Measurements from ENCODE around the gene MMP13.
"Not testable (repeated sequence)": the region's sequence is repeated elsewhere in the genome, so short reads cannot be mapped to it uniquely, and the experiment has no call there.

Gene MMP13

GRCh38 chr11:102955624-102956023 is at the start of gene MMP13:
Gene MMP13, minus strand, starts transcription at chr11:102955732. Its CDS starts 27 bp downstream, at chr11:102955705.
- no peak for DNase-seq (ENCODE audit: low spot score)

GRCh38 chr11:103004234-103004633 is 48.7 kb upstream of the MMP13 start:
- not testable (repeated sequence) for DNase-seq (ENCODE audit: low spot score)

GRCh38 chr11:102994105-102994504 is 38.6 kb upstream of the MMP13 start:
- no peak for DNase-seq (ENCODE audit: low spot score)

DNA sequence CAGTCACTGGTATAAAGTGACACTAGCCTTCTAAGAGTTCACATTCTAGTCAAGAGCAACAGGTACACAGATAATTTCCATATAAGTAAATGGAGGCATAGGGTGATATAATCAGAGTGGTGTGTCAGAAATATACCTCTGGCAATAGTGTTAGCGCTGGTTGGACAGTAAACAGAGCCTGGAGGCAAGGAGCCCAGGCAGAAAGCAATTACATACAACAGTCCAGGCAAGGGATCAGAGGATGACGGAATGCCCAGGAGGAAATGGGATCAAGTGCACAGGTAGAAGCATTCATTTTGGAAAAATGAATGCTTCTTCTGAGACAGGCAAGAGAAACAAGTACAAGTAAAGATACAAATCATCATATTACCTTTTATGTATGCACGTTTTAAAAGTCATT is 36.2 kb upstream of the MMP13 start:
- no peak for DNase-seq (ENCODE audit: low spot score)

DNA sequence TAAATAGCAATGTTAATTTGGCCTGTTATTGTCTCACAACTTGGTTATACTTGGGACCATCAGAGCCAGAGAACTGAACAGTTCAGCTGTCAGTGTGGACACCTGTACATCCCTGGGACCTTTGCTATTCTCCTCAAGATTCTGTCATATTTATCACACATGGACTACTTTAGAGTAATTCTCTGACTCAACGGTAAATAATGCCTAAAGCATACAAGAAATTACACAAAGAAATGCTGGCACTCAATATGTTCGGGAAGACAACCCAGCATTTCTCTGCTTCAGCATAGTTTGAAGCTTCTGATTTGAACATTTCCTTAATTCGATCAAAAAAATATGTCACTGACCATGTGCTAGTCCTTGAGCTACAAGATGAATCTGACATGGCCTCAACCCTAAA is 34.6 kb upstream of the MMP13 start:
- no peak for DNase-seq (ENCODE audit: low spot score)

GRCh38 chr11:102989379-102990047 is 34.0 kb upstream of the MMP13 start:
- no peak for DNase-seq (ENCODE audit: low spot score)

- no peak for DNase-seq (ENCODE audit: low spot score)
These were observed 31.3 kb upstream of the MMP13 start for GRCh38 chr11:102986815-102987214.

DNA sequence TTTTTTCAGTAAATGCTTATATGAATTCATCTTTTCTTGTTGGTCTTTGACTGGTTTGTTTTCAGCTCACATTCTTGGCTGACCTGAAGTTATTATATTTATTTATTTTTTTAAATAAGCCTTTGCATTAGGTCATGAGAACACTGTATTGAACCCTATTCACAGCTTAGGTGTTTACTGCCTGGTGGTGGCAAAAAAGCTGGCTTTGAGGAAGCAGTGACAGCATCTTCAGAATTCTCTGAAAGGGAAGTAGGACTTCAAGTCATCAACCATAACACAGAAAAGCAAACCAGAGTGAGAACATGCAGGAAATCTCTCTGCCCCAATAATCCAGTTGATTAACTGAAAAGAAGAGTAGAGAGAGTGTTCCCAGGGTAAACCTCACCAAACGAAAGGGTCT is 30.3 kb upstream of the MMP13 start:
- DNase-seq (ENCODE audit: low spot score) = no peak

GRCh38 chr11:102983486-102983885 is 28.0 kb upstream of the MMP13 start:
- DNase-seq (ENCODE audit: low spot score) = no peak

- DNase-seq (ENCODE audit: low spot score) = no peak
These were observed 25.9 kb upstream of the MMP13 start for GRCh38 chr11:102981324-102981910.

DNA sequence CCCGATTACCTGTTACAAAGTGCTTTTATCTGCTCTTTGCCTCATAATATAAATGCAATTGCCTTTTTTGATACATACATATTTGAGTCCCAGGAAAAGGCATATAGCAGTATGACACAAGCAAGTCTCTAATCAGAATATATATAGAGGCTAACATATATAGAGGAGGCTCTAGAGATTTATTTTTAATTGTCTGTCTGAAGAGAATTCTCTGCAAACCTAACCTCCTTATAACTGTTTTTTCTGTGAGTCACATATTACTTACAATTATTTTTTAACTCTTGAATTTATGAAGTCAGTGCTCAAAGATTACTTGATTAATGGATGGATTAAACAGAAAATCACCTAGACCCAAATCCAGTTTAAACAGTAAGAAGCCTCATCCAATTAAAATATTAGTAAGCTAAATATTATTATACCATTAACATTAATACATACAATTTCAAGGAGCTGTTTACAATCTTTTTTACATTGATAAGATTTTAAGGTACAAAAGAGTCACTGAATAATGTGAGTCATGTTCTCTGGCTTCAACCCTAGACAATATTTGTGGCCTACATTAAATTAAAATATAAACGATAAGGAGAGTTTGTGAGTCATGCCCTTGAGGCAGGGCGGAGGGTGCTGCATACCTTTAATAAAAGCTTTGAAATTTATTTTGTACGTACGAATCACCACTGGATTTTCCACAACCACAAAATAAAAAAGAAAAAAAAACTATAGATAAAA is 19.2 kb upstream of the MMP13 start:
- no peak for DNase-seq (ENCODE audit: low spot score)

GRCh38 chr11:102973698-102974097 is 18.2 kb upstream of the MMP13 start:
- DNase-seq (ENCODE audit: low spot score) = not testable (repeated sequence)

- no peak for DNase-seq (ENCODE audit: low spot score)
These were observed 17.3 kb upstream of the MMP13 start for GRCh38 chr11:102972853-102973252.

GRCh38 chr11:102971766-102972165 is 16.2 kb upstream of the MMP13 start:
- no peak for DNase-seq (ENCODE audit: low spot score)

DNA sequence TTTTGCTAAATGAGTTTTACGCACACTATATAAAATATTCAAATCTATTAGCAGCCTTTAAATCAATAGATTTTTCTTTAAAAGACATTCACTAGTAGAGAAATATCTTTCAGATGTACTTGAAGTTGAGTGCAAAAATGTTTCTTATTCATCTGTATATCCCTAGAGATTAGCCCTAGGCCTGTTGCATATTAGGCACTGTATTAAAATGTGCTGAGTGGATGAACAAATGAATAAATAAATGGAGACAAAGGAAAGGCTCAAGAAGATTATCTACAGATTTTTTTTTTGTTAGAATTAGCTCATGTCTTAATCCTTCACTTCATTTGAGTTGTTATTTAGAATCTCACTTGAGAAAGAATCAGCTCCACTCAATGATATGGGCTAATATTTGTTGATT is 12.0 kb upstream of the MMP13 start:
- no peak for DNase-seq (ENCODE audit: low spot score)

DNA sequence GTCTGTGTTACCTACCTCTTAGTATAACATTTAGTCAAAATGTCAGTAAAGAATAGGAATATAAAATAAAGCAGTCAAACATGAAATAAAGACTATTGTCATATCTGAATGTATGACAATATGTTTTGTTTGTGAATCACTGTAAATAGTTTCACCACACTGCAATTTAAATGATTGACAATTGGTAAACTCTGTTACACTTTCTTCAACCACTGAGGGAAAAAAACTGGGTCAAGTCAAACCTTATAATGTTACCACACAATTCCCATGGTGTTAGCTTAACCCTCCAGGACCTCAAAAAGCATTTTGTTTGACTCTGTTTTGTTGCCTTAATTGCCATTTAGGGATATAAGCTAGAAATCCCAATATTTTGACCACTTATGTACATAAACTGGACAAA is 10.5 kb upstream of the MMP13 start:
- DNase-seq (ENCODE audit: low spot score) = no peak

- DNase-seq (ENCODE audit: low spot score) = no peak
These were observed 9.3 kb upstream of the MMP13 start for GRCh38 chr11:102964867-102965266.

DNA sequence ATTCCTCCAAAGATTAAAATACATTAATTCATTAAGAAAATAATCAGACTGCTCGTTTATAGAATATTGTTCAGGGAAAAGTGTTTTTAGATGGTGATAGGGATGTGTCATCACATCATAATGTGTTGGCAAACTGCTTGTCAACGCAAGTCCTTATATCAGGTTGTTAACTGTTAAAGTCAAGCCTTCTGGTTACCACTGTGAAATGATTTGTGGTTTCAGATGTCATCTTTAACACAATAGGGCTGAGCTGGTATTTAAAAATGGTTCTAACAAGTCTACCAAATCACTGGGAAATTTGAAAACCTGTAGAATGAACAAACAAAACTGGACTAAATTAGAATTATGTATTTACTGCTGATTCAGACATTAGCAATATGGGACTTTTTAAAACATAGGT is 2.4 kb upstream of the MMP13 start:
- DNase-seq (ENCODE audit: low spot score) = no peak

- DNase-seq (ENCODE audit: low spot score) = no peak
These were observed 4.9 kb downstream of the MMP13 start for GRCh38 chr11:102950622-102951081.

- no peak for DNase-seq (ENCODE audit: low spot score)
These were observed 9.3 kb downstream of the MMP13 start for GRCh38 chr11:102946237-102946636.

GRCh38 chr11:102940714-102941588 is 14.6 kb downstream of the MMP13 start:
- no peak for DNase-seq (ENCODE audit: low spot score)

GRCh38 chr11:102936864-102937509 is 18.5 kb downstream of the MMP13 start:
- DNase-seq (ENCODE audit: low spot score) = no peak

All from left forelimb (tissue), 1 donor.